ENCODE results near the gene SPECC1.

DNA sequence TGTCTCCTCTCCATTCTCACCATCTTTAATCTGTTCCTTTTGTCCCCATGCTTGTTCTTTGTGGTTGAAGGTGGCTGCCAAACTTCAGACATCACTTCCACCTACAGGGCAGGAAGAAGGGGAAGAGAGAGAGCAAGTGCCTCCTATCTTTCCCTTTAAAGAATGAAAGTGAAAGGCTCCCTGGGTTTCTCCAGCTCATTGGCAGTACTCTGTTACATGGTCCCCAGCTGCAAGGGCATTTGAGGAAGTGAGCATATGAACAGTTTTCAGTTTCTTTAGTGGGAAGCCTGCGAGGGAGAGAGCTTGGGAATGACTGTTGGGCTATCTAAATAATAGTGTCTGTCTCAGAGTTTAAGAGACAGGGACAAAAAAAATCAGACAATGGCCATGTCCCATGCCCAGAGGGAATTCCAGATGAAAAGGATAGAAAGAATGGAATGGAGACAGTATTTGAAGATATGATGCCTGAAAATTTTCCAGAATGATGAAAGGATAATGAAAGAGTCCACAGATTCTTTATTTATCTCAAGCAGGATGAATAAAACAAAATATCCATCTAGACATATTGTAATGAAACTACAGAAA lies 298.3 kb downstream of the SPECC1 start:
- TF ChIP-seq CTCF (IDR thresholded peaks at IDR 0.05; ENCODE audit: low read length) = no peak
- TF ChIP-seq EZH2 (IDR thresholded peaks at IDR 0.05; ENCODE audit: borderline replicate concordance, low read length) = no peak

All from OCI-LY1 (cell line).